HepG2 (cell line): Measurements from ENCODE around the gene IPO8. TPM values are rescaled to one million over a fixed set of nuclear protein-coding genes. Genes with fewer than 3 reads are reported as not detected.

ENCODE experiments used
- ATAC-seq: fragments of 200-7000 bp; cut with Tn5 transposase; 3 replicates; pipeline ENCODE4 v1.9.1; 2020; ENCODE audit warnings: mild to moderate bottlenecking, moderate library complexity
- BruUV-seq: library from RNA; stranded (reverse); fragments of 400-500 nt; replicated peaks from 2 replicates; lab custom pipeline; 2021; lab: Mats Ljungman, UMichigan
- CTCF ChIA-PET: fragments of 300-600 bp; formaldehyde crosslinking; extraction: SDS; loops from one replicate; lab custom pipeline; 2021; ENCODE audit warnings: low total read pairs, inconsistent platforms, low intra/inter-chr PET ratio; lab: Yijun Ruan, JAX
- POLR2A ChIA-PET: fragments of 350-600 bp; sonication (Branson Sonifier 250); formaldehyde crosslinking; loops from one replicate; lab custom pipeline; 2020; ENCODE audit warnings: antibody characterized with exemption, inconsistent platforms; lab: Yijun Ruan, JAX
- DNase-seq: peaks from one replicate; pipeline ENCODE4 v3.0.0-alpha.2; 2015; ENCODE audit warnings: low spot score
- FAIRE-seq: peaks from 3 replicates; lab custom pipeline; 2011; peaks lifted over from hg19 to GRCh38; lab: Jason Lieb, UNC
- H2AFZ ChIP-seq: one replicate; pipeline ENCODE4 v1.6.1; 2011; ENCODE audit warnings: low read length, inconsistent platforms
- H3K27ac ChIP-seq: fragments of 300-600 bp; 3 replicates; pipeline ENCODE4 v1.8.0; 2011; ENCODE audit warnings: mixed run types, mild to moderate bottlenecking, mixed read lengths, low read length, inconsistent platforms; ENCODE audit not compliant: insufficient read depth; ENCODE audit errors: extremely low read length
- H3K27me3 ChIP-seq, 2 experiments: fragments of 200-600 bp in 1 of 2; 2 replicates in 1 of 2; 3 replicates in 1 of 2; pipeline versions ENCODE4 v1.6.0 to v1.8.0; 2011; ENCODE audit warnings: low read length in 2 of 2, mild to moderate bottlenecking in 2 of 2, moderate library complexity in 2 of 2, inconsistent platforms in 1 of 2; ENCODE audit not compliant: insufficient read depth in 2 of 2, control insufficient read depth in 1 of 2
- H3K36me3 ChIP-seq, 2 experiments: fragments of 200-600 bp in 1 of 2; replicated peaks in 1 of 2; 2 replicates in 1 of 2; 3 replicates in 1 of 2; pipeline versions ENCODE4 v1.5.1 to v1.8.0; 2011; ENCODE audit warnings: low read length in 2 of 2, inconsistent platforms in 1 of 2; ENCODE audit not compliant: insufficient read depth in 2 of 2, control insufficient read depth in 1 of 2
- H3K4me1 ChIP-seq: 2 replicates; pipeline ENCODE4 v1.5.1; 2012; ENCODE audit warnings: low read length, inconsistent platforms; ENCODE audit not compliant: insufficient read depth
- H3K4me2 ChIP-seq: 2 replicates; pipeline ENCODE4 v1.6.0; 2011; ENCODE audit warnings: low read depth, low read length, inconsistent platforms
- H3K4me3 ChIP-seq, 3 experiments: fragments of 200-600 bp in 1 of 3; sonication (generic), shearing (Covaris generic) in 1 of 3; replicated peaks in 1 of 3; 2 replicates each; pipeline ENCODE4 v1.5.1; 2011 to 2016; ENCODE audit warnings: low read length in 3 of 3, inconsistent platforms in 2 of 3, low read depth in 2 of 3, mild to moderate bottlenecking in 2 of 3, control low read depth in 1 of 3, mixed read lengths in 1 of 3; ENCODE audit not compliant: insufficient read depth in 1 of 3
- H3K79me2 ChIP-seq: one replicate; pipeline ENCODE4 v1.6.1; 2011; ENCODE audit warnings: low read length, inconsistent platforms; ENCODE audit not compliant: insufficient read depth
- H3K9ac ChIP-seq: 2 replicates; pipeline ENCODE4 v1.6.0; 2011; ENCODE audit warnings: mild to moderate bottlenecking, low read depth, low read length, inconsistent platforms; ENCODE audit not compliant: insufficient read depth
- H3K9me3 ChIP-seq: 2 replicates; pipeline ENCODE4 v1.5.1; 2012; ENCODE audit warnings: mild to moderate bottlenecking, low read length
- H4K20me1 ChIP-seq: 2 replicates; pipeline ENCODE4 v1.6.0; 2011; ENCODE audit warnings: inconsistent platforms, mild to moderate bottlenecking, low read length, moderate library complexity; ENCODE audit not compliant: insufficient read depth
- EHMT2 ChIP-seq: fragments of 200-600 bp; sonication (generic); IDR thresholded peaks from 2 replicates; pipeline ENCODE4 v1.7.0; 2017; ENCODE audit warnings: antibody characterized with exemption, low read depth, low read length, borderline replicate concordance
- GFI1 ChIP-seq: sonication (generic); formaldehyde crosslinking; IDR thresholded peaks from 2 replicates; pipeline ENCODE4 v1.5.0; 2020; ENCODE audit warnings: missing genetic modification reagents, mild to moderate bottlenecking, borderline replicate concordance
- GLI4 ChIP-seq: sonication (generic); formaldehyde crosslinking; IDR thresholded peaks from 2 replicates; pipeline ENCODE4 v1.5.1; 2020; ENCODE audit warnings: missing genetic modification reagents, mild to moderate bottlenecking, moderate library complexity, borderline replicate concordance
- NFRKB ChIP-seq: fragments of 450-650 bp; IDR thresholded peaks from 2 replicates; pipeline ENCODE4 v1.6.1; 2017
- PHF20 ChIP-seq: sonication (generic); formaldehyde crosslinking; IDR thresholded peaks from 2 replicates; pipeline ENCODE4 v1.5.0; 2020; ENCODE audit warnings: mild to moderate bottlenecking, missing genetic modification reagents
- RNF2 ChIP-seq: fragments of 450-650 bp; conservative IDR thresholded peaks from 2 replicates; pipeline ENCODE4 v1.6.1; 2016; ENCODE audit warnings: low read depth
- SETDB1 ChIP-seq: sonication (generic); formaldehyde crosslinking; IDR thresholded peaks from 2 replicates; pipeline ENCODE4 v1.5.1; 2020; ENCODE audit warnings: missing genetic modification reagents, mild to moderate bottlenecking, borderline replicate concordance
- TP53 ChIP-seq: sonication (generic); formaldehyde crosslinking; conservative IDR thresholded peaks from 2 replicates; pipeline ENCODE4 v1.4.0; 2020; ENCODE audit warnings: missing genetic modification reagents
- YEATS4 ChIP-seq: sonication (generic); formaldehyde crosslinking; IDR thresholded peaks from 2 replicates; pipeline ENCODE4 v1.4.0; 2020; ENCODE audit warnings: missing genetic modification reagents, borderline replicate concordance
- ZNF468 ChIP-seq: sonication (generic); formaldehyde crosslinking; IDR thresholded peaks from 2 replicates; pipeline ENCODE4 v1.8.0; 2022; ENCODE audit warnings: mild to moderate bottlenecking, moderate library complexity, missing genetic modification reagents
- ZNF7 ChIP-seq: IDR thresholded peaks from 2 replicates; pipeline ENCODE4 v1.6.1; 2016; ENCODE audit warnings: missing biosample characterization, missing genetic modification reagents
- WGBS: methylation state at CpG from one replicate; pipeline ENCODE4 v1.1.6; 2017; ENCODE audit warnings: low lambda C conversion rate; 5-methylcytosine and 5-hydroxymethylcytosine counted together
- in situ Hi-C: cut with HindIII; loops from 2 replicates; pipeline ENCODE4 v1.10.0; 2017; ENCODE audit warnings: low pct_unique_long_range_greater_than_20kb; ENCODE audit not compliant: extremely low pct_ligation_motif_present
- intact Hi-C: fragments of 100-400 bp; cut with micrococcal nuclease; formaldehyde crosslinking; loops from one replicate; pipeline ENCODE4 v1.10.0; 2022; ENCODE audit not compliant: unreplicated experiment
- polyA plus RNA-seq, 8 experiments: library from polyadenylated mRNA; depleted of rRNA in 3 of 8; stranded (reverse) in 7 of 8; unstranded in 1 of 8; fragments of >200 nt; fragmentation: Illumina TruSeq in 4 of 8; extraction: Trizol in 4 of 8; gene quantifications; 2 replicates each; pipeline versions ENCODE4 v1.2.1 to v1.2.3, GENCODE V29; 2011 to 2016; ENCODE audit warnings: low read depth in 4 of 8, missing spikeins in 1 of 8, mixed read lengths in 1 of 8; ENCODE audit not compliant: insufficient read depth in 1 of 8
- total RNA-seq, 5 experiments: library from RNA; depleted of rRNA; stranded (reverse); fragments of >200 nt; fragmentation: Illumina TruSeq; extraction: Trizol; gene quantifications; 2 replicates each; pipeline ENCODE4 v1.2.3, GENCODE V29; 2016; ENCODE audit warnings: low read depth in 1 of 5
- TF ChIP-seq, protein P1 (sequence below): IDR thresholded peaks from 2 replicates; pipeline ENCODE4 v1.6.1; 2012; ENCODE audit warnings: low read depth, low read length, improper control_type of control experiment
- TF ChIP-seq, protein P2 (sequence below): sonication (generic); formaldehyde crosslinking; IDR thresholded peaks from 2 replicates; pipeline ENCODE4 v1.5.0; 2020; ENCODE audit warnings: missing genetic modification reagents
- TF ChIP-seq, protein P3 (sequence below): sonication (generic); formaldehyde crosslinking; IDR thresholded peaks from 2 replicates; pipeline ENCODE4 v1.4.0; 2020; ENCODE audit warnings: mild to moderate bottlenecking, missing genetic modification reagents

IPO8 gene
- total and polyA plus RNA-seq, 2 of the 13 experiments (the other 11 are each of a cell fraction or from before 2014, with no cell fraction given) = 6.3 to 21.8 TPM

DNA sequence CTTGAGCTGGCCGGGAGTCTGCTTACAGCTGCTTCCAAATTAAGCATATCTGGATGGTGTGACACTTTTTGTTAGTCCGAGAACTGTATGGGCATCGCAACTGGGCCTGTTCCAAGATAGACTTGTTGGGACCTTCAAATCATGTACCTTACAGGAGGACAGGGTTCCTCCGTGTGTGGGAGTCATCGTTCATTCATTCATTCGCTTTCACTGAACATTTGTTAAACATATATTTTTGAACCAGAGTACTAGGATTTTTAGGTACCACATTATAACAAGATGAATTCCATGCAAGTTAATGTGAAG lies 387 bp upstream of the IPO8 start:
- H4K20me1 ChIP-seq = no peaks in the 10 kb centered on the region; the same call in 1 of the 2 replicates
- DNase-seq (no peak), FAIRE-seq (no peak), ATAC-seq (no peak)
- H3K4me3 ChIP-seq = peak overlapping the region; percentile 93 to 99 (median 96); a peak in 5 of 6 replicates
- ChIA-PET POLR2A (interaction anchor here (0.7 to 2.5 kb wide), 9 partner anchors 11 to 609 kb away, joined by 3 to 15 read pairs (median 5); partner anchors contain the start of gene CAPRIN2), CTCF (no interaction called here)
- BruUV-seq = TSS peak; percentile 90
- H3K27ac ChIP-seq = peak overlapping the region; percentile 84
- in situ Hi-C loops = no loop called here
- peaks cover 42% of the 10 kb centered on the region for H3K79me2 ChIP-seq
- H3K4me1 ChIP-seq = peaks cover 45% of the 10 kb centered on the region
- 11% methylated on average over 5 of the region's 6 CpGs for WGBS
- H3K27me3 ChIP-seq = no peaks in the 10 kb centered on the region; a peak in 1 of 5 replicates
- intact Hi-C loops = loop anchor here (10.0 kb wide), 2 partner anchors 99 to 181 kb away; no protein-coding TSS in a partner anchor
- no peaks in the 10 kb centered on the region for H3K36me3 ChIP-seq
- H3K9ac ChIP-seq = peak overlapping the region; percentile 91
- peak overlapping the region; percentile 92 for H2AFZ ChIP-seq
- H3K9me3 ChIP-seq = no peaks in the 10 kb centered on the region
- H3K4me2 ChIP-seq = peak overlapping the region; percentile 91
- TF ChIP-seq GFI1 (CRISPR knock-in tag) (0 out of 2 replicates have a peak, but pooled peaks have one; percentile 7), GLI4 (peak; percentile 8; the same call in 1 of the 2 replicates), RNF2 (no peak), EHMT2 (0 out of 2 replicates have a peak, but pooled peaks have one; percentile 42), ZNF7 (CRISPR knock-in tag) (no peak), TP53 (0 out of 2 replicates have a peak, but pooled peaks have one; percentile 5), SETDB1 (no peak), PHF20 (CRISPR knock-in tag) (peak; percentile 4; the same call in 1 of the 2 replicates), NFRKB (no peak), ZNF468 (CRISPR knock-in tag) (0 out of 2 replicates have a peak, but pooled peaks have one; percentile 3), YEATS4 (CRISPR knock-in tag) (peak; percentile 2; the same call in 1 of the 2 replicates)
- TF ChIP-seq, protein P1, sequence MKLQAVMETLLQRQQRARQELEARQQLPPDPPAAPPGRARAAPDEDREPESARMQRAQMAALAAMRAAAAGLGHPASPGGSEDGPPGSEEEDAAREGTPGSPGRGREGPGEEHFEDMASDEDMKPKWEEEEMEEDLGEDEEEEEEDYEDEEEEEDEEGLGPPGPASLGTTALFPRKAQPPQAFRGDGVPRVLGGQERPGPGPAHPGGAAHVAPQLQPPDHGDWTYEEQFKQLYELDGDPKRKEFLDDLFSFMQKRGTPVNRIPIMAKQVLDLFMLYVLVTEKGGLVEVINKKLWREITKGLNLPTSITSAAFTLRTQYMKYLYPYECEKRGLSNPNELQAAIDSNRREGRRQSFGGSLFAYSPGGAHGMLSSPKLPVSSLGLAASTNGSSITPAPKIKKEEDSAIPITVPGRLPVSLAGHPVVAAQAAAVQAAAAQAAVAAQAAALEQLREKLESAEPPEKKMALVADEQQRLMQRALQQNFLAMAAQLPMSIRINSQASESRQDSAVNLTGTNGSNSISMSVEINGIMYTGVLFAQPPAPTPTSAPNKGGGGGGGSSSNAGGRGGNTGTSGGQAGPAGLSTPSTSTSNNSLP = 0 out of 2 replicates have a peak, but pooled peaks have one; percentile 2
- TF ChIP-seq, protein P2, sequence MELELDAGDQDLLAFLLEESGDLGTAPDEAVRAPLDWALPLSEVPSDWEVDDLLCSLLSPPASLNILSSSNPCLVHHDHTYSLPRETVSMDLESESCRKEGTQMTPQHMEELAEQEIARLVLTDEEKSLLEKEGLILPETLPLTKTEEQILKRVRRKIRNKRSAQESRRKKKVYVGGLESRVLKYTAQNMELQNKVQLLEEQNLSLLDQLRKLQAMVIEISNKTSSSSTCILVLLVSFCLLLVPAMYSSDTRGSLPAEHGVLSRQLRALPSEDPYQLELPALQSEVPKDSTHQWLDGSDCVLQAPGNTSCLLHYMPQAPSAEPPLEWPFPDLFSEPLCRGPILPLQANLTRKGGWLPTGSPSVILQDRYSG (CRISPR knock-in tag) = 0 out of 2 replicates have a peak, but pooled peaks have one; percentile 70
- TF ChIP-seq, protein P3, sequence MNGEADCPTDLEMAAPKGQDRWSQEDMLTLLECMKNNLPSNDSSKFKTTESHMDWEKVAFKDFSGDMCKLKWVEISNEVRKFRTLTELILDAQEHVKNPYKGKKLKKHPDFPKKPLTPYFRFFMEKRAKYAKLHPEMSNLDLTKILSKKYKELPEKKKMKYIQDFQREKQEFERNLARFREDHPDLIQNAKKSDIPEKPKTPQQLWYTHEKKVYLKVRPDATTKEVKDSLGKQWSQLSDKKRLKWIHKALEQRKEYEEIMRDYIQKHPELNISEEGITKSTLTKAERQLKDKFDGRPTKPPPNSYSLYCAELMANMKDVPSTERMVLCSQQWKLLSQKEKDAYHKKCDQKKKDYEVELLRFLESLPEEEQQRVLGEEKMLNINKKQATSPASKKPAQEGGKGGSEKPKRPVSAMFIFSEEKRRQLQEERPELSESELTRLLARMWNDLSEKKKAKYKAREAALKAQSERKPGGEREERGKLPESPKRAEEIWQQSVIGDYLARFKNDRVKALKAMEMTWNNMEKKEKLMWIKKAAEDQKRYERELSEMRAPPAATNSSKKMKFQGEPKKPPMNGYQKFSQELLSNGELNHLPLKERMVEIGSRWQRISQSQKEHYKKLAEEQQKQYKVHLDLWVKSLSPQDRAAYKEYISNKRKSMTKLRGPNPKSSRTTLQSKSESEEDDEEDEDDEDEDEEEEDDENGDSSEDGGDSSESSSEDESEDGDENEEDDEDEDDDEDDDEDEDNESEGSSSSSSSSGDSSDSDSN = 0 out of 2 replicates have a peak, but pooled peaks have one; percentile 1
